Measurements from ENCODE around the gene FAM229A. TPM values are rescaled to one million over a fixed set of nuclear protein-coding genes. Genes with fewer than 3 reads are reported as not detected.
"Not testable (repeated sequence)": the region's sequence is repeated elsewhere in the genome, so short reads cannot be mapped to it uniquely, and the experiment has no call there.

The FAM229A gene, protein sequence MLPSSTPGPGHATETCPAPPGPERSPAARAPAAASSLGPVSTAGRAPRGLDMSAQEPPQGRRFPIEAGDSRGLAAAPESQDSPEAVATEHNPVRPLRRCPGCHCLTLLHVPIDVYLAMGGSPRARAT
- 10 to 100 TPM in 2 of 3 donors, 1 to 10 TPM in 1; 5.5 to 13.2 (median 11.4) TPM for polyA plus RNA-seq (ENCODE audit: insufficient read length in 3 of 3)
- long read RNA-seq, donor 1, partial matches to known transcripts = 0 of 6 reads
- long read RNA-seq, donor 1, other reads (novel, unspliced or antisense) = 0 of 6 reads
- long read RNA-seq, donor 2, partial matches to known transcripts = 0 of 4 reads
- long read RNA-seq, donor 2, other reads (novel, unspliced or antisense) = 0 of 4 reads
- long read RNA-seq, donor 3, partial matches to known transcripts = 0 of 7 reads
- long read RNA-seq, donor 3, other reads (novel, unspliced or antisense) = 0 of 7 reads
- long read RNA-seq, donor 4, transcript FAM229A-202 (2 exons, 2,759 nt) = major isoform, 7 of 11 reads
- long read RNA-seq, donor 4, partial matches to known transcripts = 0 of 11 reads
- long read RNA-seq, donor 4, other reads (novel, unspliced or antisense) = 0 of 11 reads
- long read RNA-seq, donor 5, partial matches to known transcripts = 0 of 6 reads
- long read RNA-seq, donor 5, other reads (novel, unspliced or antisense) = 0 of 6 reads
- long read RNA-seq, donor 6, partial matches to known transcripts = 0 of 2 reads
- long read RNA-seq, donor 6, other reads (novel, unspliced or antisense) = 0 of 2 reads
- long read RNA-seq, donor 7, partial matches to known transcripts = 0 of 6 reads
- long read RNA-seq, donor 7, other reads (novel, unspliced or antisense) = 0 of 6 reads
- long read RNA-seq, donor 8, partial matches to known transcripts = 0 of 3 reads
- long read RNA-seq, donor 8, other reads (novel, unspliced or antisense) = 0 of 3 reads
- long read RNA-seq, donor 9, transcript FAM229A-202 (2 exons, 2,759 nt) = major isoform, 6 of 12 reads
- long read RNA-seq, donor 9, transcript FAM229A-204 (3 exons, 699 nt) = major isoform, 6 of 12 reads
- long read RNA-seq, donor 9, partial matches to known transcripts = 0 of 12 reads
- long read RNA-seq, donor 9, other reads (novel, unspliced or antisense) = 0 of 12 reads
- long read RNA-seq, donor 10, partial matches to known transcripts = 0 of 5 reads
- long read RNA-seq, donor 10, other reads (novel, unspliced or antisense) = 0 of 5 reads
- long read RNA-seq, donor 11, partial matches to known transcripts = 0 of 3 reads
- long read RNA-seq, donor 11, other reads (novel, unspliced or antisense) = 0 of 3 reads
- long read RNA-seq, donor 12, transcript FAM229A-202 (2 exons, 2,759 nt) = major isoform, 6 of 10 reads
- long read RNA-seq, donor 12, partial matches to known transcripts = 0 of 10 reads
- long read RNA-seq, donor 12, other reads (novel, unspliced or antisense) = 0 of 10 reads
- long read RNA-seq, donor 13, partial matches to known transcripts = 0 of 2 reads
- long read RNA-seq, donor 13, other reads (novel, unspliced or antisense) = 0 of 2 reads
- long read RNA-seq, donor 14 = 0 reads
- long read RNA-seq, donor 15, partial matches to known transcripts = 0 of 2 reads
- long read RNA-seq, donor 15, other reads (novel, unspliced or antisense) = 0 of 2 reads
- long read RNA-seq, donor 16, transcript FAM229A-204 (3 exons, 699 nt) = major isoform, 6 of 8 reads
- long read RNA-seq, donor 16, partial matches to known transcripts = 0 of 8 reads
- long read RNA-seq, donor 16, other reads (novel, unspliced or antisense) = 0 of 8 reads

- DNase-seq = no peak
These were observed at the start of gene FAM229A, which contains the start of gene TSSK3 for GRCh38 chr1:32362474-32363313. Gene FAM229A, minus strand, starts transcription at chr1:32362485. Its CDS starts 394 bp downstream, at chr1:32362091. Gene TSSK3, plus strand, starts transcription at chr1:32362539. Its CDS starts 163 bp downstream, at chr1:32362702.

GRCh38 chr1:32411261-32411660 is 49.0 kb upstream of the FAM229A start:
- no peak for DNase-seq

DNA sequence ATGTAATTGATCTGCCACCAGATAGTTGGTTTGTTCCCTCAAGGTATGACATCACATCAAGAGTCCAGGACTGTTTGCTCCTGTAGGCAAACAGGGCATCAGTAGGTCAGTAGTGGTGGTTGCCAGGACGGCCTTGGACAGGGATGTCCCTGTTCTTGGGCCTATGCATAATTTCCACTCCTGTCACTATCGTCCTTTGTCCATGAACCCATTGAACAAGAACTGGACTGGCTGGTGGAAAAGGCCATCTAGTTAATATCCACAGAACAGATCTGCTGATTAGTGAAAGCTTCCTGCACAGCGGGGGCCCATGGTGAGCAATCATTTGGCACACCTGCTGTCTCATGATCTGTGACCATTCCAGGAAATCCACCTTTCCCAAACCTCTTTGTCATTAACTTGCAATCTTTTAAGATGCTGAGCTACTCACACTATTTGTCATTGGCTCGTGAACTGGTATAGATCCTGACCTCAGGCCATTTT is 44.4 kb upstream of the FAM229A start:
- DNase-seq = no peak

- DNase-seq = no peak
These were observed 43.6 kb upstream of the FAM229A start for GRCh38 chr1:32405672-32406467.

DNA sequence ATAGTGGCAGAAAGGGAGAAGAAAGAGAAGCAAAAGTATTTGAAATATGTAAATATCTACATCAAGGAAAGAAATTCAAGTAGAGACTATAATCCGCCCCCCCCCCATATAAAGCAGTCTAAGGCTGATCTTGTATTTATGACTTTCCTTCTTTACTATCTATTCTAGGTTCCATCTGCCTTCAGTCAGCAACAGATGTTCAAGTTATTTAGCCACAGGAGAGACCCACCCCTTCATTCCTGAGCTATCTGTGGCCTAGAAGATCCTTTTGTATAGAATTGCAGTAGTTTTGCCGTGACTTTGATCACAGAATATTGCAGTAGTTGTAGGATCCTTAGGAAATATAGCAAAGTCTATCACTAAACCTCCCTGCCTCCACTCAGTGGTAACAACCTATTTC is 42.7 kb upstream of the FAM229A start:
- no peak for DNase-seq

- DNase-seq = peak; percentile 81
These were observed 38.8 kb upstream of the FAM229A start for GRCh38 chr1:32400876-32401631.

GRCh38 chr1:32399843-32400242 is 37.6 kb upstream of the FAM229A start:
- no peak for DNase-seq

DNA sequence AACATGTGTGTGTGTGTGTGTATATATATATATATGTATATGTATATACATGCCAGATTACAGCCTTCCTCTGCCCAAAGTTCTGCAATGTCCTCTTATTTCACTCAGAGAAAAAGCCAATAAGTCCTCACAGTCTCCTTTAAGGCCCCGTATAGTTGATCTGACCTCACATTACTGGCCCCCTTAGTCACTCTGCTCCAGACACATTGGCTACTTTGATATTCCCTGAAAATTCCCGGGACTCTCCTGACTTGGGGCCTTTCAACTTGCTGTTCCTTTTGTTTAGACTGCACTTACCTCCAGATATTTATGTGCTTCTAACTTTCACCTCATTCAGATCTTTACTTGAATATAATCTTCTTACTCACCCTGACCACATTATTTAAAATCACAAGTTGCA is 36.1 kb upstream of the FAM229A start:
- DNase-seq = no peak

DNA sequence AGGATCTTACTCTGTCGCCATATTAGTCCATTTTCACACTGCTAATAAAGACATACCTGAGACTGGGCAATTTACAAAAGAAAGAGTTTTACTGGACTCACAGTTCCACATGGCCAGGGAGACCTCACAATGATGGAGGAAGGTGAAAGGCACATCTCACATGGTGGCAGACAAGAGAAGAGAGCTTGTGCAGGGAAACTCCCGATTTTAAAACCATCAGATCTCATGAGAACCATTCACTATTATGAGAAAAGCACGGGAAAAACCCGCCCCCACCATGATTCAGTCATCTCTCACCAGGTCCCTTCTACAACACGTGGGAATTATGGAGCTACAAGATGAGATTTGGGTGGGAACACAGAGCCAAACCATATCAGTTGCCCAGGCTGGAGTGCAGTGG is 34.2 kb upstream of the FAM229A start:
- DNase-seq = not testable (repeated sequence)

DNA sequence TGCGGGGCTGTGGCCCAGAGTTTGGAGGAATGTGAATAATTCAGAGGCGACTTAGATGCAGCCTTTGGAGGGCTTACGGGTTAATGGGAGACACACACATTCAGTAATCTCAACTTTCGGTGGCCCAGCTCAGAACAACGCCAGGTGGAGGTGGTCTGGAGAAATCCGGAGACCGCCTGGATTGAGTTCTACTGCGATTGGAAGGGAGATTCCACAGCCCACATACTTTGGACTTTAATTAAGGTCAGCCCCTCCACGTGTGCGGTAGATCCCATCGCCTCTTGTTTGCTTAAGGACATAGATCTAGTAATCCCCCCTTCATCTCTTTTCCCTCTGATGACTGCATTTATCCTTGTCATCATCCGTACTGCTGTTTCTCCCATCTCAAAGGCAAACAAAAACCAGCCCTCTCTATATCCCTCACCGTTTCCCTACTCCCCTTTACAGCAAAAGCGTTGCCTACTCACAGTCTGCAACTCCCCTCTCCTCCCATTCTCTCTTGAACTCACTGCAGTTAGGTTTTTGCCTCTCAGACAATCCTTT is 32.7 kb upstream of the FAM229A start:
- no peak for DNase-seq

DNA sequence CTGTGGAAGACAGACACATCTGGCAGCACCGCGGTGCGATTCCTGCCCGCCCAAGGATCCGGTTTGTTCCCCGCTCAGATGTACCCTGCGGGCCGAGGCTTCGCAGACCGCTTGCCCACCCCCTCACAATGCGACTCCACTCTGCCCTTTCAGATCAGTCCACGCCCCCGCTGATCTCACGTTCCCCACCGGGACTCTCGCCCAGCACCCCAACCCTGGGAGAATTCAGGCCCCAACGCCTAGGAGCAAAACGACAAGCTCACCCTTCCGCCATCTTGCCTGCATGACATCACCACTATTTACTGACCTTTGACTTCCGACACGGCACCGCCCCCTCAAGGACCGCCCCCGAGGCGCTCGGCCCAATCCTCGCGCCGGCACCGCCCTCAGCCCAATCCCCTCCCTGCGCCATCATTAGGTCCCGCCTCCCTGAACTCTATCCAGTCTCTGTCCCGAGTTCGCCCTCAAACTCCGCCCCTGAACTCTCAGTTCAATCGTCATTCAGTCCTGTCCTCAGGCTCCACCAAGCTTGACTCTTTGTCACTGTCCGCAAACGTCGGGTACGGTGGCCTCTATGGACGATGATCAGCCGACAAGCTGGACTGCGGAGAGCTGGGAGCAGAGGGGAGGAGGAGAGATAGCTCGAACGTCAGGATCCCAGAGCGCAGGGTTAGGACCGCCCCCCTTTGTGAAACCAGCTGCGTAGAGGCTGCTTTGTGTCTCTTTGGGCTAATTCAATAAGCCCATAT is 32.0 kb upstream of the FAM229A start, which contains the start of gene BSDC1:
Gene BSDC1 (minus strand): TSS at position 301 of the 749 bp plus-strand sequence. CDS start 27 bp downstream, at position 274.
- peak; percentile 99 for DNase-seq

GRCh38 chr1:32393832-32394140 is 31.5 kb upstream of the FAM229A start:
- DNase-seq = peak; percentile 52

DNA sequence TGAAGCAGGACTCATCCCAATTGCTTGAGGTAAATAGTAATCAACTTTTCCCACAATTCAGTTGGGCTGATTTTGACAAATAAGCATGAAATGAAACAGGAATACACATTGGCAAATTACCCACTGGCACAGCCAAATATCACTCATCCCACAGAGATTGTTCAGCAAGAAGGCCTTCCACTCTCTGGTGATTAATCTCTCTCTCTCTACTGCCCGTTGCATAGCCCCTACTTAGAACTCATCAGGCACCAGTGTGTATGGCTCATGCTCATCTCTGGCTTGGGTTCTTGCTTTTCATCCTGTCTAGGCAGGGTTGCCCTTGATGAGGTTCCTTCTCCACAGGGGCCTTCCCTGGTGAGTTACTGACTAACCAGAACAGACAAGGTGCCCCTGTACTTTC is 30.9 kb upstream of the FAM229A start:
- DNase-seq = no peak

- no peak for DNase-seq
These were observed 30.0 kb upstream of the FAM229A start for GRCh38 chr1:32392325-32392724.

GRCh38 chr1:32390904-32391870 is 28.9 kb upstream of the FAM229A start:
- no peak for DNase-seq

DNA sequence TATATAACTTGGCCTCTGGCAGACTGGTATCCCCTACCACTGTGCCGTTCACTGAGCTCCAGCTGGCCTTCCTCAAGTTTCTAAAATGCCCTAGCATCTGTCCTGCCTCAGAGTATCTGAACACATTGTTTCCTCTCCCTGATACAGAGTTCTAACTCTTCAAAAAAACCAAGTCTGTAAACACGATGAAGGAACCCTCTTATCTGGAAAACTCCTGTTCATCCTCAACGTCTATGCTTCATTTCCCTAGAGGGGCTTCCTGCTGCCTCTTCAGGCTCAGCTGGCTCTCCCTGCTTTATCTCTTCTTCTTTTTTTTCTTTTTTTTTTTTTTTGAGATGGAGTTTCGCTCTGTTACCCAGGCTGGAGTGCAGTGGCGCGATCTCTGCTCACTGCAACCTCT is 26.4 kb upstream of the FAM229A start:
- DNase-seq = no peak
